WTC11 (cell line): Measurements from ENCODE around the gene KRT86. TPM values are rescaled to one million over a fixed set of nuclear protein-coding genes. Genes with fewer than 3 reads are reported as not detected.

Source experiments
- ATAC-seq: fragments of 200-7000 bp; cut with Tn5 transposase; 2 replicates; pipeline ENCODE4 v1.10.0; 2021; ENCODE audit warnings: mild to moderate bottlenecking, moderate library complexity
- CTCF ChIA-PET: fragments of 300-600 bp; sonication (Branson Sonifier 250); formaldehyde crosslinking; loops from one replicate; lab custom pipeline; 2021; ENCODE audit warnings: antibody characterized with exemption; lab: Charles Lee
- POLR2A ChIA-PET: fragments of 350-600 bp; sonication (Branson Sonifier 250); formaldehyde crosslinking; loops from one replicate; lab custom pipeline; 2021; ENCODE audit warnings: antibody characterized with exemption; lab: Charles Lee
- DNase-seq: peaks from one replicate; pipeline ENCODE4 v3.0.0; 2021; ENCODE audit warnings: low spot score
- H3K27ac Mint-ChIP-seq: 2 replicates; pipeline ENCODE4 v1.8.0; 2021; ENCODE audit warnings: mixed read lengths
- H3K27me3 Mint-ChIP-seq: 2 replicates; pipeline ENCODE4 v1.8.0; 2021; ENCODE audit warnings: low read depth, mild to moderate bottlenecking, moderate library complexity, mixed read lengths
- H3K36me3 Mint-ChIP-seq: 2 replicates; pipeline ENCODE4 v1.8.0; 2021; ENCODE audit warnings: mixed read lengths
- H3K4me1 Mint-ChIP-seq: 2 replicates; pipeline ENCODE4 v1.8.0; 2022; ENCODE audit warnings: mixed read lengths
- H3K4me3 Mint-ChIP-seq: 2 replicates; pipeline ENCODE4 v1.8.0; 2021; ENCODE audit warnings: mild to moderate bottlenecking, moderate library complexity, mixed read lengths
- H3K9me3 Mint-ChIP-seq: 2 replicates; pipeline ENCODE4 v1.8.0; 2021; ENCODE audit warnings: mixed read lengths
- ATF1 ChIP-seq: sonication (generic); formaldehyde crosslinking; IDR thresholded peaks from 2 replicates; pipeline ENCODE4 v1.8.1; 2023; ENCODE audit warnings: mild to moderate bottlenecking, moderate library complexity, missing genetic modification reagents
- JUN ChIP-seq: sonication (generic); formaldehyde crosslinking; IDR thresholded peaks from 2 replicates; pipeline ENCODE4 v1.8.0; 2023; ENCODE audit warnings: mild to moderate bottlenecking, missing genetic modification reagents
- NR2C2 ChIP-seq: sonication (generic); formaldehyde crosslinking; IDR thresholded peaks from 2 replicates; pipeline ENCODE4 v1.8.0; 2022; ENCODE audit warnings: mild to moderate bottlenecking, missing genetic modification reagents
- NR3C1 ChIP-seq: sonication (generic); formaldehyde crosslinking; conservative IDR thresholded peaks from 2 replicates; pipeline ENCODE4 v1.8.1; 2023; ENCODE audit warnings: low read depth, mild to moderate bottlenecking, missing genetic modification reagents
- TEAD4 ChIP-seq: sonication (generic); formaldehyde crosslinking; IDR thresholded peaks from 2 replicates; pipeline ENCODE4 v1.8.0; 2022; ENCODE audit warnings: mild to moderate bottlenecking, missing genetic modification reagents
- TP53 ChIP-seq: sonication (generic); formaldehyde crosslinking; IDR thresholded peaks from 2 replicates; pipeline ENCODE4 v1.8.1; 2023; ENCODE audit warnings: mild to moderate bottlenecking, missing genetic modification reagents
- ZNF396 ChIP-seq: fragments of 250-450 bp; sonication (Bioruptor Pico); IDR thresholded peaks from 2 replicates; pipeline ENCODE4 v1.8.0; 2021; ENCODE audit warnings: mild to moderate bottlenecking, moderate library complexity, borderline replicate concordance
- total RNA-seq: library from RNA; stranded (reverse); gene quantifications from 3 replicates; pipeline ENCODE4 v1.2.3, GENCODE V29; 2021
- TF ChIP-seq, protein P1 (sequence below): sonication (generic); formaldehyde crosslinking; IDR thresholded peaks from 2 replicates; pipeline ENCODE4 v1.8.1; 2023; ENCODE audit warnings: mild to moderate bottlenecking, moderate library complexity, missing genetic modification reagents
- TF ChIP-seq, protein P2 (sequence below): fragments of 250-450 bp; sonication (Bioruptor Pico); IDR thresholded peaks from 2 replicates; pipeline ENCODE4 v1.9.0; 2021; ENCODE audit warnings: moderate library complexity, mild to moderate bottlenecking, inconsistent platforms, borderline replicate concordance
- TF ChIP-seq, protein P3 (sequence below): sonication (generic); formaldehyde crosslinking; IDR thresholded peaks from 2 replicates; pipeline ENCODE4 v1.8.1; 2022; ENCODE audit warnings: mild to moderate bottlenecking, moderate library complexity, missing genetic modification reagents
- TF ChIP-seq, protein P4 (sequence below): sonication (generic); formaldehyde crosslinking; IDR thresholded peaks from 2 replicates; pipeline ENCODE4 v1.8.0; 2022; ENCODE audit warnings: mild to moderate bottlenecking, missing genetic modification reagents
- TF ChIP-seq, protein P5 (sequence below): sonication (generic); formaldehyde crosslinking; IDR thresholded peaks from 2 replicates; pipeline ENCODE4 v1.8.1; 2022; ENCODE audit warnings: low read depth, missing genetic modification reagents, borderline replicate concordance
- TF ChIP-seq, protein P6 (sequence below): sonication (generic); formaldehyde crosslinking; IDR thresholded peaks from 2 replicates; pipeline ENCODE4 v1.8.0; 2022; ENCODE audit warnings: mild to moderate bottlenecking, missing genetic modification reagents
- TF ChIP-seq, protein P7 (sequence below): sonication (generic); formaldehyde crosslinking; IDR thresholded peaks from 2 replicates; pipeline ENCODE4 v1.8.1; 2023; ENCODE audit warnings: mild to moderate bottlenecking, missing genetic modification reagents
- TF ChIP-seq, protein P8 (sequence below): sonication (generic); formaldehyde crosslinking; IDR thresholded peaks from 2 replicates; pipeline ENCODE4 v1.8.0; 2022; ENCODE audit warnings: mild to moderate bottlenecking, missing genetic modification reagents

The KRT86 gene
- total RNA-seq, 1 experiment from 2014 or later, result 0.11 TPM

DNA sequence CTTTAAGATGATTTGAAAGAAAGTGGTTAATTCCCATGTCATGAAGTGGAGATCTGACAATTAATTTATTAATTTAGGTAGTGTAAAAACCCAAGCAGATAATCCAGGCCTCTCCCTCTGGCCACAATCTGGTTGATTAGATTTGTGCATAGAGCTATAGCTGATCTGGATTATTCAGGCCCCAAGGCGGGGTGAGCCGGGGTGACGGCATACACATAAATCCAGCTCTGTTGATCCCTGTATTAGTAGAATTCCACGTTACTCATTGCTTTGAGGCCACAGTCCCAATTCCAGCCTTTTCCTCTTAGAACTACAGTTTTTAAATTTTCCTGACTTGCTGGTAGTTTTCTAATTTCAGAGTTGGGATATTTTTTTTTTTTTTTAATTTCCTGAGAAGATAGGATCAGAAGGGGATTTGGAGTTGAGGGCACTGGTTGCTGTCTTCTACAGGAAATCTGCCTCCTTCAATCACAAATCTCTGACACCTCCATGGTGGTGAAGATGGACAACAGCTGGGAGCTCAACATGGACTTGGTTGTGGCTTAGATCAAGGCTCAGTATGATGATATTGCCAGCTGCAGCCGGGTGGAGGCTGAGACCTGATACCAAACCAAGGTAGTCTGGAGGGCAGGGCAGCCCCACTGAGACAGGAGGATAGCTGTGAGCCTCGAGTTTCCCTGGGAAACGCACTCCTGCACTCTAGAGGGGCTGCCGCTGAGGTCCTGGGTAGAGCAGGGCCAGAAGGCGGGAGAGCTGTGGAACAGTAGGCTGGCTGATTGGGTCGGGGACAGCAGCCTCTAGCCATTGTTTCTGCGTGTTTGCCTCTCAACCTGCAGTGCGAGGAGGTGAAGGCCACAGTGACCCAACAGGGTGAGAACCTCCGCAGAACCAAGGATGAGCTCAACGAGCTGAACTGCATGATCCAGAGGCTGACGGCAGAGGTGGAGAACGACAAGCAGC lies 73.4 kb downstream of the KRT86 start (continued):
- no peak for TF ChIP-seq ATF1 (CRISPR knock-in tag)
- TF ChIP-seq, protein P1, sequence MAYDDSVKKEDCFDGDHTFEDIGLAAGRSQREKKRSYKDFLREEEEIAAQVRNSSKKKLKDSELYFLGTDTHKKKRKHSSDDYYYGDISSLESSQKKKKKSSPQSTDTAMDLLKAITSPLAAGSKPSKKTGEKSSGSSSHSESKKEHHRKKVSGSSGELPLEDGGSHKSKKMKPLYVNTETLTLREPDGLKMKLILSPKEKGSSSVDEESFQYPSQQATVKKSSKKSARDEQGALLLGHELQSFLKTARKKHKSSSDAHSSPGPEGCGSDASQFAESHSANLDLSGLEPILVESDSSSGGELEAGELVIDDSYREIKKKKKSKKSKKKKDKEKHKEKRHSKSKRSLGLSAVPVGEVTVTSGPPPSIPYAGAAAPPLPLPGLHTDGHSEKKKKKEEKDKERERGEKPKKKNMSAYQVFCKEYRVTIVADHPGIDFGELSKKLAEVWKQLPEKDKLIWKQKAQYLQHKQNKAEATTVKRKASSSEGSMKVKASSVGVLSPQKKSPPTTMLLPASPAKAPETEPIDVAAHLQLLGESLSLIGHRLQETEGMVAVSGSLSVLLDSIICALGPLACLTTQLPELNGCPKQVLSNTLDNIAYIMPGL (CRISPR knock-in tag), result no peak
- TF ChIP-seq, protein P2, sequence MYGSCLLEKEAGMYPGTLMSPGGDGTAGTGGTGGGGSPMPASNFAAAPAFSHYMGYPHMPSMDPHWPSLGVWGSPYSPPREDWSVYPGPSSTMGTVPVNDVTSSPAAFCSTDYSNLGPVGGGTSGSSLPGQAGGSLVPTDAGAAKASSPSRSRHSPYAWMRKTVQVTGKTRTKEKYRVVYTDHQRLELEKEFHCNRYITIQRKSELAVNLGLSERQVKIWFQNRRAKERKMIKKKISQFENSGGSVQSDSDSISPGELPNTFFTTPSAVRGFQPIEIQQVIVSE (CRISPR knock-in tag), result no peak

DNA sequence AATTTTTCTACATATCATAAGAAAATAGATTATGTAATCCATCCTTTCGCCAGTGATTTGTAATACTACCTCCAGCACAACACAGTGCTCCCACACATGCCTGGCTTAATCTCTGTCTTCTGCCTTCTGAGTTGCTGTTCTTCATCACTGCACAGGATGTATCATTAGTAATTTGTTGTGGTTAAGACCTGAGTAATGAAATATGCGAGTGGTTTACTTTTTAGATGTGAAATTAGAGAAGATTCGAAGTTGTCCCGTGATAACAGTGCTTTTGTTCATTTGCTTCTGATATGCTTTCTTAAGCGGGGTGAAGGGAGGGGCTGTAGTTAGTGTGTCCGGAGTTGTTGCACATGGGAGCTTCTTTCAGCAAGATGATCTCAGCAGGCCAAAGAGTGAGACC lies 74.8 kb downstream of the KRT86 start:
- H3K27me3 Mint-ChIP-seq, result no peaks in the 10 kb centered on the region

More for the DNA sequence above, 74.8 kb downstream of the KRT86 start:
- POLR2A ChIA-PET, result no interaction called here
- no peak for DNase-seq
- Mint-ChIP-seq H3K4me1 (0 out of 2 replicates have a peak, but pooled peaks cover 1% of the 10 kb centered on the region), H3K4me3 (no peak overlapping the region), H3K27ac (no peak overlapping the region), H3K9me3 (no peaks in the 10 kb centered on the region), H3K36me3 (no peaks in the 10 kb centered on the region)
- CTCF ChIA-PET, result no interaction called here
- ATAC-seq, result no peak
- TF ChIP-seq, protein P3, sequence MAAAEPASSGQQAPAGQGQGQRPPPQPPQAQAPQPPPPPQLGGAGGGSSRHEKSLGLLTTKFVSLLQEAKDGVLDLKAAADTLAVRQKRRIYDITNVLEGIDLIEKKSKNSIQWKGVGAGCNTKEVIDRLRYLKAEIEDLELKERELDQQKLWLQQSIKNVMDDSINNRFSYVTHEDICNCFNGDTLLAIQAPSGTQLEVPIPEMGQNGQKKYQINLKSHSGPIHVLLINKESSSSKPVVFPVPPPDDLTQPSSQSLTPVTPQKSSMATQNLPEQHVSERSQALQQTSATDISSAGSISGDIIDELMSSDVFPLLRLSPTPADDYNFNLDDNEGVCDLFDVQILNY (CRISPR knock-in tag), result no peak
- TF ChIP-seq NR3C1 (CRISPR knock-in tag) (no peak), NR2C2 (no peak), JUN (CRISPR knock-in tag) (no peak), TP53 (CRISPR knock-in tag) (no peak), ZNF396 (CRISPR knock-in tag) (no peak), TEAD4 (CRISPR knock-in tag) (no peak)
- TF ChIP-seq, protein P4, sequence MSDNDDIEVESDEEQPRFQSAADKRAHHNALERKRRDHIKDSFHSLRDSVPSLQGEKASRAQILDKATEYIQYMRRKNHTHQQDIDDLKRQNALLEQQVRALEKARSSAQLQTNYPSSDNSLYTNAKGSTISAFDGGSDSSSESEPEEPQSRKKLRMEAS (CRISPR knock-in tag), result no peak
- TF ChIP-seq, protein P5, sequence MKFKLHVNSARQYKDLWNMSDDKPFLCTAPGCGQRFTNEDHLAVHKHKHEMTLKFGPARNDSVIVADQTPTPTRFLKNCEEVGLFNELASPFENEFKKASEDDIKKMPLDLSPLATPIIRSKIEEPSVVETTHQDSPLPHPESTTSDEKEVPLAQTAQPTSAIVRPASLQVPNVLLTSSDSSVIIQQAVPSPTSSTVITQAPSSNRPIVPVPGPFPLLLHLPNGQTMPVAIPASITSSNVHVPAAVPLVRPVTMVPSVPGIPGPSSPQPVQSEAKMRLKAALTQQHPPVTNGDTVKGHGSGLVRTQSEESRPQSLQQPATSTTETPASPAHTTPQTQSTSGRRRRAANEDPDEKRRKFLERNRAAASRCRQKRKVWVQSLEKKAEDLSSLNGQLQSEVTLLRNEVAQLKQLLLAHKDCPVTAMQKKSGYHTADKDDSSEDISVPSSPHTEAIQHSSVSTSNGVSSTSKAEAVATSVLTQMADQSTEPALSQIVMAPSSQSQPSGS (CRISPR knock-in tag), result no peak
- TF ChIP-seq, protein P6, sequence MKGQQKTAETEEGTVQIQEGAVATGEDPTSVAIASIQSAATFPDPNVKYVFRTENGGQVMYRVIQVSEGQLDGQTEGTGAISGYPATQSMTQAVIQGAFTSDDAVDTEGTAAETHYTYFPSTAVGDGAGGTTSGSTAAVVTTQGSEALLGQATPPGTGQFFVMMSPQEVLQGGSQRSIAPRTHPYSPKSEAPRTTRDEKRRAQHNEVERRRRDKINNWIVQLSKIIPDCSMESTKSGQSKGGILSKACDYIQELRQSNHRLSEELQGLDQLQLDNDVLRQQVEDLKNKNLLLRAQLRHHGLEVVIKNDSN (CRISPR knock-in tag), result no peak
- TF ChIP-seq, protein P7, sequence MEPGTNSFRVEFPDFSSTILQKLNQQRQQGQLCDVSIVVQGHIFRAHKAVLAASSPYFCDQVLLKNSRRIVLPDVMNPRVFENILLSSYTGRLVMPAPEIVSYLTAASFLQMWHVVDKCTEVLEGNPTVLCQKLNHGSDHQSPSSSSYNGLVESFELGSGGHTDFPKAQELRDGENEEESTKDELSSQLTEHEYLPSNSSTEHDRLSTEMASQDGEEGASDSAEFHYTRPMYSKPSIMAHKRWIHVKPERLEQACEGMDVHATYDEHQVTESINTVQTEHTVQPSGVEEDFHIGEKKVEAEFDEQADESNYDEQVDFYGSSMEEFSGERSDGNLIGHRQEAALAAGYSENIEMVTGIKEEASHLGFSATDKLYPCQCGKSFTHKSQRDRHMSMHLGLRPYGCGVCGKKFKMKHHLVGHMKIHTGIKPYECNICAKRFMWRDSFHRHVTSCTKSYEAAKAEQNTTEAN (CRISPR knock-in tag), result no peak
- TF ChIP-seq, protein P8, sequence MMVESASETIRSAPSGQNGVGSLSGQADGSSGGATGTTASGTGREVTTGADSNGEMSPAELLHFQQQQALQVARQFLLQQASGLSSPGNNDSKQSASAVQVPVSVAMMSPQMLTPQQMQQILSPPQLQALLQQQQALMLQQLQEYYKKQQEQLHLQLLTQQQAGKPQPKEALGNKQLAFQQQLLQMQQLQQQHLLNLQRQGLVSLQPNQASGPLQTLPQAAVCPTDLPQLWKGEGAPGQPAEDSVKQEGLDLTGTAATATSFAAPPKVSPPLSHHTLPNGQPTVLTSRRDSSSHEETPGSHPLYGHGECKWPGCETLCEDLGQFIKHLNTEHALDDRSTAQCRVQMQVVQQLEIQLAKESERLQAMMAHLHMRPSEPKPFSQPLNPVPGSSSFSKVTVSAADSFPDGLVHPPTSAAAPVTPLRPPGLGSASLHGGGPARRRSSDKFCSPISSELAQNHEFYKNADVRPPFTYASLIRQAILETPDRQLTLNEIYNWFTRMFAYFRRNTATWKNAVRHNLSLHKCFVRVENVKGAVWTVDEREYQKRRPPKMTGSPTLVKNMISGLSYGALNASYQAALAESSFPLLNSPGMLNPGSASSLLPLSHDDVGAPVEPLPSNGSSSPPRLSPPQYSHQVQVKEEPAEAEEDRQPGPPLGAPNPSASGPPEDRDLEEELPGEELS (CRISPR knock-in tag), result no peak
